Activated CD8-positive, alpha-beta memory T cell treated with anti-CD3 and anti-CD28 coated beads, Interleukin-2, amount 10 ng/mL, durations not matched to agents 7 days and 5 days (primary cell): ENCODE measurements around the gene MORF4L2. TPM values are rescaled to one million over a fixed set of nuclear protein-coding genes. Genes with fewer than 3 reads are reported as not detected.

Source experiments
- ATAC-seq: fragments of 150-1000 bp; cut with Tn5 transposase; one replicate; pipeline ENCODE4 v1.10.0; 2021; ENCODE audit warnings: moderate library complexity
- CTCF ChIA-PET: fragments of 350-600 bp; sonication (Branson Sonifier 250); formaldehyde crosslinking; loops from one replicate; lab custom pipeline; 2021; ENCODE audit warnings: antibody characterized with exemption; lab: Charles Lee
- DNase-seq: peaks from one replicate; pipeline ENCODE4 v3.0.0-alpha.2; 2020
- H3K27ac Mint-ChIP-seq: one replicate; pipeline ENCODE4 v1.8.0; 2021; ENCODE audit warnings: mild to moderate bottlenecking, mixed read lengths
- H3K27me3 Mint-ChIP-seq: one replicate; pipeline ENCODE4 v1.8.0; 2021; ENCODE audit warnings: mixed read lengths
- H3K36me3 Mint-ChIP-seq: one replicate; pipeline ENCODE4 v1.8.0; 2021; ENCODE audit warnings: mild to moderate bottlenecking, mixed read lengths
- H3K4me1 Mint-ChIP-seq: one replicate; pipeline ENCODE4 v1.8.0; 2021; ENCODE audit warnings: mixed read lengths
- H3K4me3 Mint-ChIP-seq: one replicate; pipeline ENCODE4 v1.8.0; 2021; ENCODE audit warnings: mild to moderate bottlenecking, moderate library complexity, mixed read lengths
- H3K9me3 Mint-ChIP-seq: one replicate; pipeline ENCODE4 v1.8.0; 2022; ENCODE audit warnings: low read depth, mixed read lengths
- total RNA-seq, 2 experiments: library from RNA; stranded (reverse); gene quantifications; one replicate each; pipeline ENCODE4 v1.2.3, GENCODE V29; 2021

Gene MORF4L2
- total RNA-seq, 2 experiments from 2014 or later: 130 to 159 TPM

GRCh38 chrX:103704863-103705262 is 18.4 kb upstream of the MORF4L2 start:
- CTCF ChIA-PET: no interaction called here
- no peak for DNase-seq
- H3K27me3 Mint-ChIP-seq: no peaks in the 10 kb centered on the region
- no peak overlapping the region for H3K4me3 Mint-ChIP-seq
- H3K9me3 Mint-ChIP-seq: no peaks in the 10 kb centered on the region
- no peaks in the 10 kb centered on the region for H3K36me3 Mint-ChIP-seq
- no peak for ATAC-seq
- H3K4me1 Mint-ChIP-seq: no peaks in the 10 kb centered on the region
- no peak overlapping the region for H3K27ac Mint-ChIP-seq

GRCh38 chrX:103699243-103699642 is 12.7 kb upstream of the MORF4L2 start:
- DNase-seq: no peak
- Mint-ChIP-seq H3K9me3 (no peaks in the 10 kb centered on the region), H3K36me3 (no peaks in the 10 kb centered on the region), H3K4me1 (no peaks in the 10 kb centered on the region), H3K27ac (no peak overlapping the region), H3K27me3 (peaks cover 3% of the 10 kb centered on the region), H3K4me3 (no peak overlapping the region)
- CTCF ChIA-PET: no interaction called here
- no peak for ATAC-seq

GRCh38 chrX:103697687-103698086 is 11.2 kb upstream of the MORF4L2 start:
- CTCF ChIA-PET: no interaction called here
- Mint-ChIP-seq H3K9me3 (no peaks in the 10 kb centered on the region), H3K27me3 (peaks cover 3% of the 10 kb centered on the region), H3K27ac (no peak overlapping the region), H3K36me3 (no peaks in the 10 kb centered on the region), H3K4me3 (no peak overlapping the region), H3K4me1 (no peaks in the 10 kb centered on the region)
- no peak for DNase-seq
- ATAC-seq: no peak

- H3K4me1 Mint-ChIP-seq: no peaks in the 10 kb centered on the region
- ATAC-seq (no peak), DNase-seq (no peak)
- CTCF ChIA-PET: interaction anchor here (1.7 to 2.4 kb wide), 2 partner anchors 11 to 20 kb away, joined by 5 to 7 read pairs; partner anchors contain the start of gene TMEM31
- no peak overlapping the region for H3K27ac Mint-ChIP-seq
- H3K27me3 Mint-ChIP-seq: no peaks in the 10 kb centered on the region
- H3K36me3 Mint-ChIP-seq: no peaks in the 10 kb centered on the region
- no peak overlapping the region for H3K4me3 Mint-ChIP-seq
- H3K9me3 Mint-ChIP-seq: no peaks in the 10 kb centered on the region
Observed at GRCh38 chrX:103691059-103691458, 4.6 kb upstream of the MORF4L2 start.

- H3K36me3 Mint-ChIP-seq: peaks cover 8% of the 10 kb centered on the region
- H3K4me1 Mint-ChIP-seq: peaks cover 7% of the 10 kb centered on the region
- no peaks in the 10 kb centered on the region for H3K9me3 Mint-ChIP-seq
- CTCF ChIA-PET: no interaction called here
- H3K27ac Mint-ChIP-seq: no peak overlapping the region
- H3K27me3 Mint-ChIP-seq: no peaks in the 10 kb centered on the region
- no peak overlapping the region for H3K4me3 Mint-ChIP-seq
- DNase-seq: no peak
- ATAC-seq: no peak
Observed at GRCh38 chrX:103688946-103689345, 2.4 kb upstream of the MORF4L2 start.

GRCh38 chrX:103687696-103688201 is 1.2 kb upstream of the MORF4L2 start:
- ATAC-seq (no peak), DNase-seq (peak; percentile 60)
- Mint-ChIP-seq H3K4me3 (no peak overlapping the region), H3K9me3 (no peaks in the 10 kb centered on the region), H3K4me1 (peaks cover 10% of the 10 kb centered on the region), H3K36me3 (peaks cover 13% of the 10 kb centered on the region), H3K27ac (no peak overlapping the region), H3K27me3 (no peaks in the 10 kb centered on the region)
- CTCF ChIA-PET: no interaction called here

- ATAC-seq (peak; percentile 70), DNase-seq (peak; percentile 88)
- CTCF ChIA-PET: interaction anchor here (0.7 to 0.9 kb wide), 2 partner anchors 113 to 151 kb away, joined by 3 read pairs; no protein-coding TSS in a partner anchor
- H3K27me3 Mint-ChIP-seq: no peaks in the 10 kb centered on the region
- H3K36me3 Mint-ChIP-seq: peaks cover 15% of the 10 kb centered on the region
- peaks cover 10% of the 10 kb centered on the region for H3K4me1 Mint-ChIP-seq
- H3K9me3 Mint-ChIP-seq: no peaks in the 10 kb centered on the region
- H3K4me3 Mint-ChIP-seq: no peak overlapping the region
- no peak overlapping the region for H3K27ac Mint-ChIP-seq
Observed at GRCh38 chrX:103687073-103687695, 685 bp upstream of the MORF4L2 start.

- peak overlapping the region; percentile 90 for H3K27ac Mint-ChIP-seq
- H3K4me3 Mint-ChIP-seq: no peak overlapping the region
- H3K9me3 Mint-ChIP-seq: no peaks in the 10 kb centered on the region
- H3K36me3 Mint-ChIP-seq: peaks cover 19% of the 10 kb centered on the region
- DNase-seq (no peak), ATAC-seq (no peak)
- CTCF ChIA-PET: interaction anchor here (0.7 kb wide), 1 partner anchor 179 kb away, joined by 3 read pairs; no protein-coding TSS in a partner anchor
- H3K27me3 Mint-ChIP-seq: no peaks in the 10 kb centered on the region
- H3K4me1 Mint-ChIP-seq: peaks cover 10% of the 10 kb centered on the region
Observed at GRCh38 chrX:103685396-103685795, 1.1 kb downstream of the MORF4L2 start.

GRCh38 chrX:103681443-103681842 is 5.1 kb downstream of the MORF4L2 start:
- peaks cover 10% of the 10 kb centered on the region for H3K4me1 Mint-ChIP-seq
- no peaks in the 10 kb centered on the region for H3K9me3 Mint-ChIP-seq
- H3K27ac Mint-ChIP-seq: no peak overlapping the region
- ATAC-seq (no peak), DNase-seq (no peak)
- no peaks in the 10 kb centered on the region for H3K27me3 Mint-ChIP-seq
- no peak overlapping the region for H3K4me3 Mint-ChIP-seq
- H3K36me3 Mint-ChIP-seq: peaks cover 35% of the 10 kb centered on the region
- CTCF ChIA-PET: no interaction called here

GRCh38 chrX:103678199-103678993 is 8.1 kb downstream of the MORF4L2 start:
- Mint-ChIP-seq H3K36me3 (peaks cover 29% of the 10 kb centered on the region), H3K27me3 (no peaks in the 10 kb centered on the region), H3K4me1 (no peaks in the 10 kb centered on the region), H3K9me3 (no peaks in the 10 kb centered on the region), H3K27ac (no peak overlapping the region), H3K4me3 (no peak overlapping the region)
- DNase-seq (no peak), ATAC-seq (no peak)
- CTCF ChIA-PET: no interaction called here

- no peak overlapping the region for H3K4me3 Mint-ChIP-seq
- DNase-seq (no peak), ATAC-seq (no peak)
- no peaks in the 10 kb centered on the region for H3K27me3 Mint-ChIP-seq
- H3K9me3 Mint-ChIP-seq: no peaks in the 10 kb centered on the region
- peaks cover 23% of the 10 kb centered on the region for H3K36me3 Mint-ChIP-seq
- CTCF ChIA-PET: no interaction called here
- H3K27ac Mint-ChIP-seq: no peak overlapping the region
- no peaks in the 10 kb centered on the region for H3K4me1 Mint-ChIP-seq
Observed at GRCh38 chrX:103674531-103675454, 11.7 kb downstream of the MORF4L2 start.

- no peaks in the 10 kb centered on the region for H3K4me1 Mint-ChIP-seq
- no peaks in the 10 kb centered on the region for H3K27me3 Mint-ChIP-seq
- H3K27ac Mint-ChIP-seq: no peak overlapping the region
- DNase-seq (no peak), ATAC-seq (no peak)
- CTCF ChIA-PET: no interaction called here
- no peak overlapping the region for H3K4me3 Mint-ChIP-seq
- H3K36me3 Mint-ChIP-seq: no peaks in the 10 kb centered on the region
- H3K9me3 Mint-ChIP-seq: no peaks in the 10 kb centered on the region
Observed at GRCh38 chrX:103669745-103670144, 16.8 kb downstream of the MORF4L2 start.
